Duodenal mucosa (tissue), 2 donors: ENCODE results near the gene UQCC5.

Experiments used
- H3K27ac ChIP-seq: one replicate; pipeline ENCODE4 v1.7.0; 2013; ENCODE audit warnings: low read depth, low read length
- H3K27me3 ChIP-seq, 2 donors: one replicate each; pipeline ENCODE4 v1.7.0; 2013; ENCODE audit warnings: low read length in 2 of 2, control low read depth in 1 of 2; ENCODE audit not compliant: insufficient read depth in 2 of 2, control insufficient read depth in 1 of 2
- H3K36me3 ChIP-seq, 2 donors: one replicate each; pipeline ENCODE4 v1.7.0; 2013; ENCODE audit warnings: low read length in 2 of 2, control low read depth in 1 of 2; ENCODE audit not compliant: insufficient read depth in 2 of 2, control insufficient read depth in 1 of 2
- H3K4me1 ChIP-seq, 2 donors: one replicate each; pipeline ENCODE4 v1.7.0; 2013; ENCODE audit warnings: low read length in 2 of 2, control low read depth in 1 of 2; ENCODE audit not compliant: insufficient read depth in 2 of 2, control insufficient read depth in 1 of 2
- H3K4me3 ChIP-seq, 2 donors: one replicate each; pipeline ENCODE4 v1.7.0; 2013; ENCODE audit warnings: low read length in 2 of 2, low read depth in 1 of 2
- H3K9ac ChIP-seq, 2 donors: one replicate each; pipeline ENCODE4 v1.7.0; 2013; ENCODE audit warnings: low read length in 2 of 2, low read depth in 1 of 2
- H3K9me3 ChIP-seq, 2 donors: one replicate each; pipeline ENCODE4 v1.7.0; 2013; ENCODE audit warnings: low read length in 2 of 2, control low read depth in 1 of 2; ENCODE audit not compliant: control insufficient read depth in 1 of 2

The UQCC5 gene

GRCh38 chr3:52572221-52572620 is 35.8 kb downstream of the UQCC5 start:
- peaks cover 18 to 39% of the 10 kb centered on the region in 2 donors for H3K36me3 ChIP-seq
- no peak overlapping the region for H3K27ac ChIP-seq
- no peak overlapping the region for H3K4me3 ChIP-seq
- H3K27me3 ChIP-seq: no peaks in the 10 kb centered on the region
- H3K9me3 ChIP-seq: no peaks in the 10 kb centered on the region
- no peaks in the 10 kb centered on the region for H3K4me1 ChIP-seq
- no peak overlapping the region for H3K9ac ChIP-seq

GRCh38 chr3:52574056-52574965 is 37.9 kb downstream of the UQCC5 start:
- Histone ChIP-seq H3K9ac (no peak overlapping the region), H3K9me3 (no peaks in the 10 kb centered on the region), H3K4me1 (no peaks in the 10 kb centered on the region), H3K4me3 (no peak overlapping the region), H3K27me3 (no peaks in the 10 kb centered on the region), H3K27ac (no peak overlapping the region), H3K36me3 (peaks cover 37 to 55% of the 10 kb centered on the region in 2 donors)
